HL-60 (cell line): ENCODE results near the gene APOM.

Experiments
- DNase-seq, 2 experiments: peaks; one replicate each; pipeline ENCODE4 v3.0.0-alpha.2; 2010 to 2020; ENCODE audit warnings: low read depth in 1 of 2, low spot score in 1 of 2
- H3K27ac ChIP-seq: fragments of 250-450 bp; sonication (Bioruptor Pico); replicated peaks from 2 replicates; pipeline ENCODE4 v1.5.1; 2020; ENCODE audit warnings: mild to moderate bottlenecking, moderate library complexity
- H3K27me3 ChIP-seq: fragments of 250-450 bp; sonication (Bioruptor Pico); 2 replicates; pipeline ENCODE4 v1.5.1; 2021; ENCODE audit warnings: mild to moderate bottlenecking, moderate library complexity; ENCODE audit not compliant: insufficient read depth, poor library complexity, severe bottlenecking
- H3K4me3 ChIP-seq: replicated peaks from 2 replicates; pipeline ENCODE4 v1.5.1; 2011; ENCODE audit warnings: mild to moderate bottlenecking, control low read depth, low read length; ENCODE audit not compliant: insufficient read depth
- GABPA ChIP-seq: IDR thresholded peaks from 2 replicates; pipeline ENCODE4 v1.6.1; 2012; ENCODE audit warnings: low read depth
- POLR2AphosphoS5 ChIP-seq: IDR thresholded peaks from 2 replicates; pipeline ENCODE4 v1.6.1; 2012; ENCODE audit warnings: low read depth
- SPI1 ChIP-seq: IDR thresholded peaks from 2 replicates; pipeline ENCODE4 v1.6.1; 2012; ENCODE audit warnings: low read depth, mild to moderate bottlenecking, borderline replicate concordance
- TF ChIP-seq, protein P1 (sequence below): IDR thresholded peaks from one replicate; pipeline ENCODE4 v1.5.1; 2011; ENCODE audit warnings: low read length, control low read depth, inconsistent platforms; ENCODE audit not compliant: insufficient read depth
- TF ChIP-seq, protein P2 (sequence below): IDR thresholded peaks from 2 replicates; pipeline ENCODE4 v1.6.1; 2012; ENCODE audit warnings: low read depth; ENCODE audit not compliant: insufficient replicate concordance

The APOM gene

DNA sequence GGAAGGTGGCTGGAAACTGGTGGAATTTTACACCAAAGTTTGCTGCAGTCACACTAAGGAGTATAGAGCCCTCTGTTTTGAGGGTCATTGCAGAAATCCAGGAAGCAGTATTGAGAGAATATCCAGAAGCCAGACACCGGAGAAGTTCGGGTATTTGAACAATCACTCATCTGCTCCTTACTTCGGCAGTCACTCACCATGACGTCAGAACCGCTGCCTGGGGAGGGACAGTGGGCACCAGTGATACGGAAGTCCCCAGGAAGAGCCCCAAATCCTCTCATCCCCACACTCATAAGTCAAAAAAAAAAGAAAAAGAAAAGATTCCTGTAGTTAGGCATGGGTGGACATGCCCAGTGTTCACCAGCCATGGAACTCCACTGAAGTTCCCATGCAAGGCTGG is 21.2 kb downstream of the APOM start:
- TF ChIP-seq, protein P1, sequence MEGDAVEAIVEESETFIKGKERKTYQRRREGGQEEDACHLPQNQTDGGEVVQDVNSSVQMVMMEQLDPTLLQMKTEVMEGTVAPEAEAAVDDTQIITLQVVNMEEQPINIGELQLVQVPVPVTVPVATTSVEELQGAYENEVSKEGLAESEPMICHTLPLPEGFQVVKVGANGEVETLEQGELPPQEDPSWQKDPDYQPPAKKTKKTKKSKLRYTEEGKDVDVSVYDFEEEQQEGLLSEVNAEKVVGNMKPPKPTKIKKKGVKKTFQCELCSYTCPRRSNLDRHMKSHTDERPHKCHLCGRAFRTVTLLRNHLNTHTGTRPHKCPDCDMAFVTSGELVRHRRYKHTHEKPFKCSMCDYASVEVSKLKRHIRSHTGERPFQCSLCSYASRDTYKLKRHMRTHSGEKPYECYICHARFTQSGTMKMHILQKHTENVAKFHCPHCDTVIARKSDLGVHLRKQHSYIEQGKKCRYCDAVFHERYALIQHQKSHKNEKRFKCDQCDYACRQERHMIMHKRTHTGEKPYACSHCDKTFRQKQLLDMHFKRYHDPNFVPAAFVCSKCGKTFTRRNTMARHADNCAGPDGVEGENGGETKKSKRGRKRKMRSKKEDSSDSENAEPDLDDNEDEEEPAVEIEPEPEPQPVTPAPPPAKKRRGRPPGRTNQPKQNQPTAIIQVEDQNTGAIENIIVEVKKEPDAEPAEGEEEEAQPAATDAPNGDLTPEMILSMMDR, result no peak
- TF ChIP-seq SPI1, result no peak
- no peak for TF ChIP-seq GABPA
- TF ChIP-seq, protein P2, sequence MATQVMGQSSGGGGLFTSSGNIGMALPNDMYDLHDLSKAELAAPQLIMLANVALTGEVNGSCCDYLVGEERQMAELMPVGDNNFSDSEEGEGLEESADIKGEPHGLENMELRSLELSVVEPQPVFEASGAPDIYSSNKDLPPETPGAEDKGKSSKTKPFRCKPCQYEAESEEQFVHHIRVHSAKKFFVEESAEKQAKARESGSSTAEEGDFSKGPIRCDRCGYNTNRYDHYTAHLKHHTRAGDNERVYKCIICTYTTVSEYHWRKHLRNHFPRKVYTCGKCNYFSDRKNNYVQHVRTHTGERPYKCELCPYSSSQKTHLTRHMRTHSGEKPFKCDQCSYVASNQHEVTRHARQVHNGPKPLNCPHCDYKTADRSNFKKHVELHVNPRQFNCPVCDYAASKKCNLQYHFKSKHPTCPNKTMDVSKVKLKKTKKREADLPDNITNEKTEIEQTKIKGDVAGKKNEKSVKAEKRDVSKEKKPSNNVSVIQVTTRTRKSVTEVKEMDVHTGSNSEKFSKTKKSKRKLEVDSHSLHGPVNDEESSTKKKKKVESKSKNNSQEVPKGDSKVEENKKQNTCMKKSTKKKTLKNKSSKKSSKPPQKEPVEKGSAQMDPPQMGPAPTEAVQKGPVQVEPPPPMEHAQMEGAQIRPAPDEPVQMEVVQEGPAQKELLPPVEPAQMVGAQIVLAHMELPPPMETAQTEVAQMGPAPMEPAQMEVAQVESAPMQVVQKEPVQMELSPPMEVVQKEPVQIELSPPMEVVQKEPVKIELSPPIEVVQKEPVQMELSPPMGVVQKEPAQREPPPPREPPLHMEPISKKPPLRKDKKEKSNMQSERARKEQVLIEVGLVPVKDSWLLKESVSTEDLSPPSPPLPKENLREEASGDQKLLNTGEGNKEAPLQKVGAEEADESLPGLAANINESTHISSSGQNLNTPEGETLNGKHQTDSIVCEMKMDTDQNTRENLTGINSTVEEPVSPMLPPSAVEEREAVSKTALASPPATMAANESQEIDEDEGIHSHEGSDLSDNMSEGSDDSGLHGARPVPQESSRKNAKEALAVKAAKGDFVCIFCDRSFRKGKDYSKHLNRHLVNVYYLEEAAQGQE, result no peak

DNA sequence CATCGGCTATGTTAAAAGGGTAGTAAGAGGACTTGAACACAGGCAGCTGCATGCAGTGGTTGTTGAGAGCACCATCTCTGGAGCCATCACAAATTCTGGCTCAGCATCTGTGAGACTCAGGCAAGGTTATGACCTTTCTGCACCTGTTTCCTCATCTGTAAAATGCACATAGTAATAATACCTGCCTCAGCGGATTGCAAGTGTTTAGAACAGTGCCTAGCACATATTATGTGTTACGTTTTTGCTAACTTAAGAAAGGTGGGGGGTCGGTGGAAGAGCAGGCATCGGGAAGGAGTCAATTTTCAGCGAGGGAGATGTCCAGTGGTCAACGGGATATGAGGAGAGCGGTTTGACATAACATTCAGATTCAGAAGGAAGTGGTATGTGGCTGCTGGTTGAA is 22.3 kb downstream of the APOM start:
- Histone ChIP-seq H3K27ac (no peak overlapping the region), H3K27me3 (no peaks in the 10 kb centered on the region), H3K4me3 (no peak overlapping the region)
- no peak for TF ChIP-seq GABPA
- TF ChIP-seq, protein P1, result no peak
- DNase-seq, result no peak

More for the DNA sequence above, 21.2 kb downstream of the APOM start:
- DNase-seq, result no peak
- H3K27me3 ChIP-seq, result no peaks in the 10 kb centered on the region
- no peak overlapping the region for H3K27ac ChIP-seq
- no peak overlapping the region for H3K4me3 ChIP-seq

DNA sequence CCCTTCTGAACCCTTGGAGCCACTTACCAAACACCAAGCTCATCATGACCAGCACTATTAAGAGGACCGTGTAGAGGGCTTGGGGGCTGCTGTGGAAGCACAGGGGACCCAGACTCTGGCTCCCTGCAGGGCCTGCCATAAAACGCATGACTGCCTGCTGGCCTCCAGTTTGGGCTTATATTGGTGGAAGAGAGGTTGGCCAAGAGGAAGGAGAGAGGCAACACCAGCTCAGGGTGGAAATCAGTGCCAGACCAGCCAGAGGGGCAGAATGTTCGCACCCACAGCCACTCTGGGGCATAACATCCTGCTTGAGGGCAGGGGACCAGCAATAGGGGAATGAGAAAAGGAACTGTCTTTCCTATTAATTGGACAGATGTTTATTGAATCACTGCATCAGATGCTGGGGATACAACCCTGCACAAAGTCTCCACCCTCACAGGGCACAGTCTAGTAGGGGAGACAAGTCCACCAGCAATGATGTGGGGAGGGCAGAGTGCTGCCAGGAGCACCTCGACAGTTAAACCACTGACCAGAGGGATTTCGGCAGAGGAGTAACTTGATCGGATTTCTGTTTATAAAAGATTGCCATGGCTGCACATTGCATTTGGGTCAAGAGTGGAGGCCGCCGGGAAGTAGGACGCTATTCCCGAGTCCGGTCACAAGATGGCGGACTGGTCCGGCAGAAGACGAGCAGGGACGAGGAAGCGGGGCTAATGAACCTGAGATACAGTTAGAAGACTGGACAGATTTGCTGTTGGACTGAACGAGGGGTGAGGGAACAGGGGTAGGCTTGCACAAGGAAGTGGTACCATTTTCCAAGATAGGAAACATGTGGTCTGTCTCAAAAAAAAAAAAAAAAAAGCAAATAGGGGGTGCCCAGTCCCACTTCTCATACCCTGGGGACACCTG is 24.8 kb downstream of the APOM start, which contains the start of gene LY6G5C:
TSS of gene LY6G5C (minus strand) at position 842 of the 909 bp plus-strand sequence. CDS start at position 148, 694 bp downstream.
- TF ChIP-seq GABPA, result no peak
- no peak for TF ChIP-seq POLR2AphosphoS5
- peak; percentile 14; the same call in 1 of the 2 replicates for TF ChIP-seq SPI1
- TF ChIP-seq, protein P1, result peak; percentile 31
- peak within 1 kb of the TSS; percentile 29; the same call in 1 of the 2 replicates for H3K27ac ChIP-seq
- peak; percentile 74 to 81 for DNase-seq
- H3K27me3 ChIP-seq, result no peaks in the 10 kb centered on the region
- peak within 1 kb of the TSS; percentile 43 for H3K4me3 ChIP-seq

DNA sequence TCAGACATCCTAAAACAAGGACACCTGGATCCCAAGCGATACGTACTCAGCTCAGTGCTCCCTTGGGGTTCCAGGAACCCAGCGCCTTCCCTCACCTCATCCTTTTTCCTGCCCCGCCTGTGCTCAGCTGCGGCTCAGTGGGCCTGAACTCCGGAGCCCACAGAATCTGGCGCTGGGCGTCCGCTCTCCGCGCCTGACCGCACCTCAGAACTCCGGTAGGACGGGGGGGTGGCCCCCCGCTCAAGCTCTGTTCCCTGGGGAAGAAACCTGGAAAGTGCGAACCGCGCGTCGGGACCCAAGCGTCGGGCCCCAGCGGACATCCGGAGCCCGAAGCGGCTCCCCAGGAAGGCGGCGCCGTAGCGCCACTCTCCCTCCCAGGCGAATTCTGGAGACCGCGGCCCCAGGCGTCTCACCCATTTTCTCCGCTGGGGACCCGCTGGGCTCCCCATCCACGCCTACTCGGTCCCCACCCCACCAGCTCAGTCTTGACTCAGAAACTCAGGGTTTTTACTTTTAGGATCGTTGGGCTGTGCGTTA is 25.5 kb downstream of the APOM start:
- no peaks in the 10 kb centered on the region for H3K27me3 ChIP-seq
- peak; percentile 35 to 61 for DNase-seq
- H3K4me3 ChIP-seq, result peak overlapping the region; percentile 43
- H3K27ac ChIP-seq, result peak overlapping the region; percentile 29; the same call in 1 of the 2 replicates
- TF ChIP-seq, protein P1, result no peak
- TF ChIP-seq, protein P2, result no peak
- no peak for TF ChIP-seq GABPA
- no peak for TF ChIP-seq POLR2AphosphoS5
- no peak for TF ChIP-seq SPI1
